H1 (cell line): ENCODE data around the gene PTK6. TPM values are rescaled to one million over a fixed set of nuclear protein-coding genes. Genes with fewer than 3 reads are reported as not detected.

Experiments
- CTCF ChIA-PET: fragments of 300-600 bp; sonication (Branson Sonifier 250); formaldehyde crosslinking; loops from one replicate; lab custom pipeline; 2021; ENCODE audit not compliant: partially characterized antibody; lab: Charles Lee
- POLR2A ChIA-PET: fragments of 300-600 bp; sonication (Branson Sonifier 250); formaldehyde crosslinking; loops from one replicate; lab custom pipeline; 2021; ENCODE audit warnings: inconsistent platforms; ENCODE audit not compliant: partially characterized antibody; lab: Charles Lee
- DNase-seq, 2 experiments: peaks; one replicate each; pipeline versions ENCODE4 v3.0.0 to v3.0.0-alpha.2; 2010 to 2022; ENCODE audit warnings: low spot score in 2 of 2, low read depth in 1 of 2, mixed read lengths in 1 of 2
- FAIRE-seq: peaks from 2 replicates; lab custom pipeline; 2011; peaks lifted over from hg19 to GRCh38; lab: Jason Lieb, UNC
- H2AFZ ChIP-seq: 2 replicates; pipeline ENCODE4 v1.8.1; 2012; ENCODE audit warnings: low read length, inconsistent platforms
- H2AK5ac ChIP-seq: 2 replicates; pipeline ENCODE4 v1.6.1; 2013; ENCODE audit warnings: low read depth, low read length
- H2BK120ac ChIP-seq: replicated peaks from 2 replicates; pipeline ENCODE3; 2013; ENCODE audit warnings: low read depth, low read length, inconsistent platforms
- H2BK12ac ChIP-seq: 2 replicates; pipeline ENCODE4 v1.6.1; 2013; ENCODE audit warnings: low read depth, low read length
- H2BK15ac ChIP-seq: 2 replicates; pipeline ENCODE4 v1.6.1; 2013; ENCODE audit warnings: low read length
- H2BK20ac ChIP-seq: 2 replicates; pipeline ENCODE4 v1.6.1; 2013; ENCODE audit warnings: low read length
- H2BK5ac ChIP-seq: 2 replicates; pipeline ENCODE4 v1.6.1; 2013; ENCODE audit warnings: low read depth, low read length
- H3K14ac ChIP-seq: 2 replicates; pipeline ENCODE4 v1.6.1; 2013; ENCODE audit warnings: inconsistent platforms; ENCODE audit not compliant: insufficient read length
- H3K18ac ChIP-seq: 2 replicates; pipeline ENCODE4 v1.6.1; 2013; ENCODE audit warnings: low read length; ENCODE audit errors: extremely low read depth
- H3K23ac ChIP-seq: 2 replicates; pipeline ENCODE4 v1.6.1; 2013; ENCODE audit warnings: inconsistent platforms; ENCODE audit not compliant: insufficient read length
- H3K23me2 ChIP-seq: 2 replicates; pipeline ENCODE4 v1.6.1; 2013; ENCODE audit warnings: low read depth, low read length
- H3K27ac ChIP-seq: 2 replicates; pipeline ENCODE4 v1.6.1; 2011; ENCODE audit warnings: low read depth, low read length, inconsistent platforms
- H3K27me3 ChIP-seq, 4 experiments: replicated peaks in 1 of 4; 1 replicate in 1 of 4; 2 replicates in 3 of 4; pipeline versions ENCODE4 v1.6.1 to v1.8.1; 2011 to 2013; ENCODE audit warnings: low read length in 3 of 4, mild to moderate bottlenecking in 3 of 4, inconsistent platforms in 2 of 4, mixed read lengths in 2 of 4, moderate library complexity in 1 of 4; ENCODE audit not compliant: control insufficient read depth in 3 of 4, insufficient read depth in 3 of 4; ENCODE audit errors: extremely low read depth in 1 of 4
- H3K36me3 ChIP-seq, 4 experiments: 2 replicates each; pipeline versions ENCODE4 v1.6.1 to v1.8.1; 2011 to 2013; ENCODE audit warnings: mild to moderate bottlenecking in 4 of 4, low read length in 3 of 4, moderate library complexity in 2 of 4, control low read depth in 1 of 4, inconsistent platforms in 1 of 4; ENCODE audit not compliant: insufficient read depth in 4 of 4, control insufficient read depth in 2 of 4
- H3K4ac ChIP-seq: replicated peaks from 2 replicates; pipeline ENCODE3; 2013; ENCODE audit warnings: low read length, low read depth, mixed read lengths, inconsistent platforms; ENCODE audit not compliant: insufficient read length
- H3K4me1 ChIP-seq, 4 experiments: replicated peaks in 1 of 4; 1 replicate in 1 of 4; 2 replicates in 3 of 4; pipeline versions ENCODE4 v1.6.1 to v1.8.1; 2011 to 2013; ENCODE audit warnings: low read length in 3 of 4, inconsistent platforms in 2 of 4, mixed read lengths in 1 of 4; ENCODE audit not compliant: insufficient read depth in 4 of 4, control insufficient read depth in 3 of 4
- H3K4me2 ChIP-seq, 2 experiments: 2 replicates each; pipeline versions ENCODE4 v1.6.1 to v1.8.1; 2011 to 2013; ENCODE audit warnings: low read depth in 2 of 2, low read length in 2 of 2, control low read depth in 1 of 2, inconsistent platforms in 1 of 2, mild to moderate bottlenecking in 1 of 2; ENCODE audit not compliant: insufficient read depth in 1 of 2
- H3K4me3 ChIP-seq, 4 experiments: fragments of 200-600, 300-600 bp in 1 of 4; sonication (generic), shearing (Covaris generic), sonication (Bioruptor Twin) in 1 of 4; 2 replicates each; pipeline versions ENCODE4 v1.5.1 to v1.8.1; 2011 to 2016; ENCODE audit warnings: low read length in 4 of 4, low read depth in 3 of 4, control low read depth in 2 of 4, inconsistent platforms in 2 of 4, mild to moderate bottlenecking in 2 of 4, mixed read lengths in 1 of 4, moderate library complexity in 1 of 4; ENCODE audit not compliant: insufficient read depth in 2 of 4; ENCODE audit errors: extremely low read depth in 1 of 4
- H3K56ac ChIP-seq: replicated peaks from 2 replicates; pipeline ENCODE3; 2013; ENCODE audit warnings: low read depth, mild to moderate bottlenecking, mixed read lengths, low read length, inconsistent platforms; ENCODE audit not compliant: insufficient read length
- H3K79me1 ChIP-seq: 2 replicates; pipeline ENCODE4 v1.6.1; 2013; ENCODE audit warnings: low read depth, low read length, control low read depth
- H3K79me2 ChIP-seq, 2 experiments: 2 replicates each; pipeline versions ENCODE4 v1.6.1 to v1.8.1; 2012 to 2013; ENCODE audit warnings: low read length in 2 of 2, mild to moderate bottlenecking in 2 of 2, inconsistent platforms in 1 of 2; ENCODE audit not compliant: insufficient read depth in 2 of 2, control insufficient read depth in 1 of 2
- H3K9ac ChIP-seq, 4 experiments: replicated peaks in 1 of 4; 1 replicate in 1 of 4; 2 replicates in 3 of 4; pipeline versions ENCODE4 v1.6.1 to v1.8.1; 2011 to 2013; ENCODE audit warnings: low read depth in 3 of 4, low read length in 3 of 4, control low read depth in 2 of 4, mild to moderate bottlenecking in 2 of 4, moderate library complexity in 2 of 4, inconsistent platforms in 1 of 4; ENCODE audit errors: extremely low read depth in 1 of 4
- H3K9me3 ChIP-seq, 2 experiments: 2 replicates each; pipeline versions ENCODE4 v1.6.1 to v1.8.1; 2012 to 2013; ENCODE audit warnings: mild to moderate bottlenecking in 2 of 2, moderate library complexity in 2 of 2, control low read depth in 1 of 2, inconsistent platforms in 1 of 2, low read depth in 1 of 2, low read length in 1 of 2, mixed read lengths in 1 of 2; ENCODE audit not compliant: insufficient read depth in 2 of 2
- H4K20me1 ChIP-seq, 2 experiments: replicated peaks in 1 of 2; 2 replicates each; pipeline versions ENCODE3 to v1.8.1; 2011 to 2013; ENCODE audit warnings: inconsistent platforms in 2 of 2, low read length in 2 of 2, mild to moderate bottlenecking in 1 of 2; ENCODE audit not compliant: insufficient read depth in 2 of 2, control insufficient read depth in 1 of 2
- H4K5ac ChIP-seq: 2 replicates; pipeline ENCODE4 v1.6.1; 2013; ENCODE audit warnings: low read length, low read depth, mixed read lengths, inconsistent platforms; ENCODE audit not compliant: insufficient read length
- H4K8ac ChIP-seq: 2 replicates; pipeline ENCODE4 v1.8.0; 2013; ENCODE audit warnings: mild to moderate bottlenecking, moderate library complexity, low read length, inconsistent platforms; ENCODE audit not compliant: insufficient read depth; ENCODE audit errors: extremely low read depth
- H4K91ac ChIP-seq: replicated peaks from 2 replicates; pipeline ENCODE3; 2013; ENCODE audit warnings: low read length, mixed read lengths, inconsistent platforms; ENCODE audit not compliant: insufficient read length
- CREB1 ChIP-seq: IDR thresholded peaks from 2 replicates; pipeline ENCODE4 v1.6.1; 2012; ENCODE audit warnings: inconsistent platforms
- GABPA ChIP-seq: IDR thresholded peaks from 2 replicates; pipeline ENCODE4 v1.6.1; 2011; ENCODE audit warnings: mild to moderate bottlenecking, low read length, moderate library complexity, borderline replicate concordance; ENCODE audit not compliant: insufficient read depth
- KDM4A ChIP-seq: IDR thresholded peaks from one replicate; pipeline ENCODE4 v1.7.1; 2012; ENCODE audit warnings: low read depth, mild to moderate bottlenecking, moderate library complexity, low read length, inconsistent platforms; ENCODE audit not compliant: severe bottlenecking
- NANOG ChIP-seq: IDR thresholded peaks from 2 replicates; pipeline ENCODE4 v1.6.1; 2011; ENCODE audit warnings: low read length, low read depth, mild to moderate bottlenecking, inconsistent platforms; ENCODE audit not compliant: insufficient read depth, poor library complexity, severe bottlenecking
- POLR2AphosphoS5 ChIP-seq: IDR thresholded peaks from 2 replicates; pipeline ENCODE4 v1.6.1; 2011; ENCODE audit warnings: low read depth, low read length
- WGBS, 2 experiments: shearing (Covaris generic) in 1 of 2; methylation state at CpG; one replicate each; pipeline versions ENCODE4 v1.1.6 to v1.1.7; 2013 to 2015; ENCODE audit warnings: low lambda C conversion rate in 2 of 2, mixed read lengths in 2 of 2, inconsistent platforms in 1 of 2, low coverage in 1 of 2, missing lambda C conversion rate in 1 of 2; ENCODE audit not compliant: insufficient replicate concordance in 2 of 2, insufficient coverage in 1 of 2, insufficient read length in 1 of 2; ENCODE audit errors: extremely low coverage in 1 of 2, missing lambda C conversion rate in 1 of 2; 5-methylcytosine and 5-hydroxymethylcytosine counted together
- polyA plus RNA-seq, 7 experiments: library from polyadenylated mRNA; depleted of rRNA in 3 of 7; stranded (reverse) in 5 of 7; unstranded in 2 of 7; fragments of >200 nt in 5 of 7; fragments of 200-250 nt in 2 of 7; gene quantifications; 1 replicate in 5 of 7; 2 replicates in 1 of 7; 4 replicates in 1 of 7; pipeline versions ENCODE4 v1.2.1 to v1.2.3, GENCODE V29; 2011 to 2013; ENCODE audit warnings: missing spikeins in 2 of 7, mixed read lengths in 2 of 7
- total RNA-seq: library from RNA; stranded (reverse); fragmentation: NEBNext Ultra II Directional; extraction: Animal tissue kit (Norgen Biotek cat#: 25700); gene quantifications from 2 replicates; pipeline ENCODE4 v1.2.1, GENCODE V29; 2021
- TF ChIP-seq, protein P1 (sequence below): IDR thresholded peaks from 2 replicates; pipeline ENCODE4 v1.6.1; 2012; ENCODE audit warnings: inconsistent platforms
- TF ChIP-seq, protein P2 (sequence below): IDR thresholded peaks from 2 replicates; pipeline ENCODE4 v1.6.1; 2011; ENCODE audit warnings: low read length, improper control_type of control experiment

Gene PTK6
- total and polyA plus RNA-seq, 2 of the 8 experiments (the other 6 are each of a cell fraction or from before 2014, with no cell fraction given) = 0.12 to 0.19 TPM

DNA sequence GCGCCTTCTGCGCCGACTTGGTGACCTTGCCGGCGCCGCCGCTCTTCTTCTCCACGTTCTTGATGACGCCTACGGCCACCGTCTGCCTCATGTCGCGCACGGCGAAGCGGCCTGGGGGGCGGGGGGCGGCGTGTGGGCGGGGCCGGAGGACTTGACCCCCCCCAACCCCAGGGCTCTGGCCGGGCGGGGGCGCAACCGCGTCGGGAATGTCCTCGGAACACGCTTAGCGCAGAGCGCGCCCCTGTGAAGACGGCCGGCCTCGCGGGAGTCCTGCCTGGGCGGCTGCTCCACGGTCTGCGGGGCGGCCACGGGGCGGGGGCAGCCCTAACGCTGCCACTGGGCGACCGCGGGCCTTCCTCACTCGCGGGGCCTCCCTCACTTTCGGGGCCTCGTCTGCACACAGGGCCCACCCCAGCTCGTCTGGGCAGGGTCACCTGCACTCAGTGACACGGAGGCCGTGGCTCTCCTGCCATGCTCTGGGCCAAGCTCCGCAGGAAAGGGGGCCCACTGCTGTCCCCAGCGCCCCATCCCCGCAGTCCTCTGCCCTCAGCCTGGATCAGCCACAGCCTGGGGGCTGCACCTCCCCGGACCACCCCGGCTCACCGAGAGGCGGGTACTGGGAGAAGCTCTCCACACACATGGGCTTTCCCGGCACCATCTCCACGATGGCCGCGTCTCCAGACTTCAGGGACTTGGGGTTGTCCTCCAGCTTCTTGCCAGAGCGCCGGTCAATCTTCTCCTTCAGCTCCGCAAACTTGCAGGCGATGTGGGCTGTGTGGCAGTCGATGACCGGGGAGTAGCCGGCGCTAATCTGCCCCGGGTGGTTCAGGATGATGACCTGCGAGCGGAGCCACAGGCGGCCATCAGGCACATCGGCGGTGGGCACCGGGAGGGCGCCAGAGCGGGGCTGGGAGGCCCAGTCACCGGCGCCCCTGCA, 48.6 kb downstream of the PTK6 start:
- CTCF ChIA-PET = interaction anchor here (1.0 kb wide), 1 partner anchor 10 kb away, joined by 3 read pairs; no protein-coding TSS in a partner anchor
- POLR2A ChIA-PET = interaction anchor here (1.0 to 1.3 kb wide), 4 partner anchors 9 to 18 kb away, joined by 3 to 8 read pairs (median 4); partner anchors contain the start of gene KCNQ2
- H2AFZ ChIP-seq = no peak overlapping the region
- TF ChIP-seq, protein P1, sequence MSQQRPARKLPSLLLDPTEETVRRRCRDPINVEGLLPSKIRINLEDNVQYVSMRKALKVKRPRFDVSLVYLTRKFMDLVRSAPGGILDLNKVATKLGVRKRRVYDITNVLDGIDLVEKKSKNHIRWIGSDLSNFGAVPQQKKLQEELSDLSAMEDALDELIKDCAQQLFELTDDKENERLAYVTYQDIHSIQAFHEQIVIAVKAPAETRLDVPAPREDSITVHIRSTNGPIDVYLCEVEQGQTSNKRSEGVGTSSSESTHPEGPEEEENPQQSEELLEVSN = peak; percentile 59; the same call in 1 of the 2 replicates
- TF ChIP-seq CREB1 (peak; percentile 21; the same call in 1 of the 2 replicates), POLR2AphosphoS5 (no peak), GABPA (peak; percentile 26; the same call in 1 of the 2 replicates), NANOG (no peak), KDM4A (peak; percentile 44)
- TF ChIP-seq, protein P2, sequence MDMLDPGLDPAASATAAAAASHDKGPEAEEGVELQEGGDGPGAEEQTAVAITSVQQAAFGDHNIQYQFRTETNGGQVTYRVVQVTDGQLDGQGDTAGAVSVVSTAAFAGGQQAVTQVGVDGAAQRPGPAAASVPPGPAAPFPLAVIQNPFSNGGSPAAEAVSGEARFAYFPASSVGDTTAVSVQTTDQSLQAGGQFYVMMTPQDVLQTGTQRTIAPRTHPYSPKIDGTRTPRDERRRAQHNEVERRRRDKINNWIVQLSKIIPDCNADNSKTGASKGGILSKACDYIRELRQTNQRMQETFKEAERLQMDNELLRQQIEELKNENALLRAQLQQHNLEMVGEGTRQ = no peak

More for the DNA sequence above, 48.6 kb downstream of the PTK6 start:
- Histone ChIP-seq H3K4me1 (peaks cover 0 to 14% (median 6%) of the 10 kb centered on the region in 4 experiments; a peak in 5 of 7 replicates), H3K23me2 (peaks cover 16% of the 10 kb centered on the region; the same call in 1 of the 2 replicates), H3K14ac (no peak overlapping the region), H3K4me2 (peak overlapping the region; percentile 63 to 72), H3K9me3 (peaks cover 4% of the 10 kb centered on the region in 2 experiments; a peak in 1 of 4 replicates), H2AK5ac (no peak overlapping the region), H3K36me3 (peaks cover 0 to 8% (median 1%) of the 10 kb centered on the region in 4 experiments; a peak in 5 of 8 replicates), H2BK5ac (no peak overlapping the region; the same call in 1 of the 2 replicates), H2BK12ac (0 out of 2 replicates have a peak overlapping the region, but pooled peaks have one; percentile 75), H3K4me3 (peak overlapping the region in 3 of 4 experiments; percentile 3 to 56 (median 14); a peak in 4 of 8 replicates), H3K27ac (no peak overlapping the region), H3K79me2 (no peaks in the 10 kb centered on the region), H4K91ac (no peak overlapping the region), H3K56ac (no peak overlapping the region), H3K79me1 (no peaks in the 10 kb centered on the region), H3K27me3 (peaks cover 0 to 21% (median 15%) of the 10 kb centered on the region in 4 experiments; a peak in 6 of 7 replicates), H2BK20ac (no peak overlapping the region), H4K5ac (peak overlapping the region; percentile 15), H4K20me1 (peaks cover 0 to 8% of the 10 kb centered on the region in 2 experiments), H2BK15ac (peak overlapping the region; percentile 72; the same call in 1 of the 2 replicates), H3K9ac (no peak overlapping the region), H4K8ac (peak overlapping the region; percentile 35; the same call in 1 of the 2 replicates), H3K23ac (no peak overlapping the region), H3K18ac (peak overlapping the region; percentile 60; the same call in 1 of the 2 replicates), H2BK120ac (no peak overlapping the region), H3K4ac (peak overlapping the region; percentile 14)
- WGBS, 2 experiments = 42% methylated on average over 61 of the region's 83 CpGs; no CpG with 5 or more reads in 1 of the 2 experiments
- no peak for FAIRE-seq
- peak in 1 of 2 experiments; percentile 76 for DNase-seq
